GM21717 (cell line): ENCODE results near the gene HIRIP3.
A peak's percentile ranks its signal among the peaks of the same experiment; 100 is the strongest.
"Not testable (repeated sequence)": the region's sequence is repeated elsewhere in the genome, so short reads cannot be mapped to it uniquely, and the experiment has no call there.

Source experiments
- ATAC-seq: cut with Tn5 transposase; IDR thresholded peaks from one replicate; pipeline ENCODE4 v1.9.1; 2021; ENCODE audit warnings: mild to moderate bottlenecking, moderate library complexity; ENCODE audit not compliant: unreplicated experiment

HIRIP3 gene, protein sequence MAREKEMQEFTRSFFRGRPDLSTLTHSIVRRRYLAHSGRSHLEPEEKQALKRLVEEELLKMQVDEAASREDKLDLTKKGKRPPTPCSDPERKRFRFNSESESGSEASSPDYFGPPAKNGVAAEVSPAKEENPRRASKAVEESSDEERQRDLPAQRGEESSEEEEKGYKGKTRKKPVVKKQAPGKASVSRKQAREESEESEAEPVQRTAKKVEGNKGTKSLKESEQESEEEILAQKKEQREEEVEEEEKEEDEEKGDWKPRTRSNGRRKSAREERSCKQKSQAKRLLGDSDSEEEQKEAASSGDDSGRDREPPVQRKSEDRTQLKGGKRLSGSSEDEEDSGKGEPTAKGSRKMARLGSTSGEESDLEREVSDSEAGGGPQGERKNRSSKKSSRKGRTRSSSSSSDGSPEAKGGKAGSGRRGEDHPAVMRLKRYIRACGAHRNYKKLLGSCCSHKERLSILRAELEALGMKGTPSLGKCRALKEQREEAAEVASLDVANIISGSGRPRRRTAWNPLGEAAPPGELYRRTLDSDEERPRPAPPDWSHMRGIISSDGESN

DNA sequence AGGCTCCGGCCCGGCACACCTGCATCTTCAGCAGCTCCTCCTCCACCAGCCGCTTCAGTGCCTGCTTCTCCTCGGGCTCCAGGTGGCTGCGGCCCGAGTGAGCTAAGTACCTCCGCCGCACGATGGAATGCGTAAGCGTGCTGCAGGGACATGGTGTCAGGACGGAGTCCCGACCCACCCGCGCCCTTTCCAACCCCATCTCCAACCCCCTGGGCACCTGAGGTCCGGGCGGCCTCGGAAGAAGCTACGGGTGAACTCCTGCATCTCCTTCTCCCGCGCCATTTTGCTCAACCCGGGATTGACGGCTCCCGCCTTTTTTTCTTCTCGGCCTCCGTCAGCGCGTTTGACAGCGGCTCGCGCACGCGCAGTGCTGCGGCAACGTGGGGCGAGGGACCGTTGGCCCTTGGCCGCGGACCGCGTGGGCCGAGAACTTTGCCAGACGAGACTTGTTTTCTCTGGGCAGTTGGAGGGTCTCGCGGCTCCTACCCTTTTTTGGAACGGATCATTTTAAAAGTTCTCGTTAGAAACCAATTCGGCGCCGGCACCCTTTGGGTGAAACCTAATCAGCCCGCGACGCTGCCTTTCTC is at the start of gene HIRIP3:
HIRIP3 (minus strand) TSS at position 294 of the 587 bp plus-strand sequence; CDS start at position 282, 12 bp downstream.
- peak; percentile 37 for ATAC-seq

- ATAC-seq, result no peak
Observed at GRCh38 chr16:30041841-30042240, 46.4 kb upstream of the HIRIP3 start.

GRCh38 chr16:30040690-30041089 is 45.3 kb upstream of the HIRIP3 start:
- ATAC-seq, result not testable (repeated sequence)

- no peak for ATAC-seq
Observed at GRCh38 chr16:30040221-30040620, 44.8 kb upstream of the HIRIP3 start.

- no peak for ATAC-seq
Observed at GRCh38 chr16:30033270-30033669, 37.9 kb upstream of the HIRIP3 start.

GRCh38 chr16:30032083-30032819 is 36.8 kb upstream of the HIRIP3 start:
- no peak for ATAC-seq

DNA sequence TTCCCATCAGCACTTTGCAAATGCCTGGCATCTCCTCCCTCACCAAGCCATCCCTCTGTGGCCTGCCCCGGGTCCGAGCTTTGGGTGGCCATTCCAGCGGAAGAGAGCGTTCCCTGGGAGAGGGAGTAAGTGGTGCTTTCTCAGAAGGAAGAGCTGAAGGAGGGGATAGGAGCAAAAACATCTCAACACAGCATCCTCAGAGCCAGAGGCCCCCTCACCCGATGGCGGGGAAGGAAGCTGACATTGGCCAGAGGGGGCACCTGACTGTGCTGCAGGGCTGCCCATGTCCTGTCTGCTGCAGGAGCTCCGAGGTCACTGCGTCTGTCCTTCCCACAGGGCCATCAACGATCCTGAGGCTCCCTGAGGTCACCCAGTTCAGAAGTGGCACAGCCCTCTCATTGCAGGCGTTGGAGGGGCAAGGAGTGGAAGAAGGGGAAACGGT is 36.1 kb upstream of the HIRIP3 start:
- ATAC-seq, result no peak

DNA sequence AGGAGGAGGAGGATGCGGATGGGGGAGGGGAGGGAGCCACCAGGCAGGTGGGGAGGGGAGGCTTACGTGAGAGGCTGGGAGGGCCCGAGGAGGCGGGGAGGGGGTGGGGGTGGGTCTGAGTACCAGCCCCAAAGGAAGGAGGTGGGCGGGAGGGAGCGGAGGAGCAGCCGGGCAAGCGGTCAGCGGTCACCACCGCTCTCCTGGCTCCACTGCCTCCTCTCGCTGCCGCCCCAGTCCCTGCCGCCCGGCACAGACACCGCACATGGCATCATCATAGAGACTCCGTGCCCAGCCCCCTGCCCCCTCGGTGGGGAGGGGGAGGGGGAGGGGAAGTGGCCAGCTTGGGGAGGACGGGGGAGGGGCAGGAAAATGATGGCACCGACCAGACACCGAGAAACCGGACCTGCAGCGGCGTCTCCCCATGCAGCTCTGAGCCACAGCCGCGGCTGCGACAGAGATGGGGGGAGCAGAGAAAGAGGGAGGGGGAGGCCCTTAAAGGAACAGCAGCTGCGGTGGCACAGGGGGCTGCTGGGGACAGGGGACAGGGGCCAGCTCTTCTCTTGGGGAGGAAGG is 35.5 kb upstream of the HIRIP3 start, which contains the start of gene TLCD3B:
TLCD3B (minus strand) TSS at position 431 of the 573 bp plus-strand sequence. CDS start 744 bp downstream, outside the sequence.
- ATAC-seq, result no peak

- ATAC-seq, result no peak
Observed at GRCh38 chr16:30030011-30030685, 34.7 kb upstream of the HIRIP3 start.

GRCh38 chr16:30028438-30029076 is 33.1 kb upstream of the HIRIP3 start:
- ATAC-seq, result no peak

- ATAC-seq, result no peak
Observed at GRCh38 chr16:30027588-30028437, 32.4 kb upstream of the HIRIP3 start.

DNA sequence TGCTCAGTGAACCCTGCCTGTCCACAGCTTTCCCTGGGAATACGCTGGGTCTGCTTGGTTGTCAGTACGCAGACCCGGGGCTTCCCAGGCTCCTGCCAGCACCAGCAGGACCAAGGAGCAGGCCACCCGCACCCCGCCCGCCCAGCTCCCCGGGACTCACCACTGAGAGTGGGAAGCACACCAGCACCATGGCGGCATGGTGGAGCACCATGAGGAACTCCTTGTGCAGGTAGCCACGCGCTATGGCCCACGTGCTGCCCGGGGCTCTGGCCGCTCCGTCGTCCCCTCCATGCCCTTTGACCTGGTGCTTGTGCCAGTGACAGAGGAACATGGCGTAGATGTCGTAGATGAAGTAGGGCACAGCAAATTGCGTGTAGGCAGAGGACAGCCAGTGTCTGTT is 31.0 kb upstream of the HIRIP3 start:
- no peak for ATAC-seq

- ATAC-seq, result no peak
Observed at GRCh38 chr16:30025574-30025973, 30.2 kb upstream of the HIRIP3 start.

GRCh38 chr16:30025156-30025555 is 29.7 kb upstream of the HIRIP3 start:
- ATAC-seq, result no peak

- no peak for ATAC-seq
Observed at GRCh38 chr16:30024451-30024850, 29.0 kb upstream of the HIRIP3 start.

GRCh38 chr16:30023586-30023985 is 28.2 kb upstream of the HIRIP3 start:
- no peak for ATAC-seq

GRCh38 chr16:30022887-30023286 is 27.5 kb upstream of the HIRIP3 start, which contains the start of gene C16orf92:
TSS of gene C16orf92 (plus strand) at chr16:30023198. CDS start at chr16:30023341, 143 bp downstream.
- no peak for ATAC-seq

DNA sequence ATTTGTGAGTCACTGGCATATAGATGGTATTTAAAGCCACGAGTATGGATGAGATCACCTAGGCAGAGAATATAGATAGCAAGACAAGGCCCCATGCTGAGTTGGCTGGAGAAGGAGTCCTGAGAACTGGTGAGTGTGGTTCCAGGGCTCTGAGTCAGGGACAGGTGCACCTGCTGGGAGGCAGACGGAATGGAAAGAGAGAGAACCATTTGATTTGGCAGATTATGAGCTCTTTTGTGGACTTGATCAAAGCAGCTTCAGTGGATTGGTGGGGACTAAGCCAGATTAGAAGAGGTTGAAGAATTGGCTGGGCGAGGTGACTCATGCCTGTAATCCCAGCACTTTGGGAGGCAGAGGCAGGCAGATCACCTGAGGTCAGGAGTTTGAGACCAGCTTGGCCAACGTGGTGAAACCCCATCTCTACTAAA is 23.3 kb upstream of the HIRIP3 start:
- ATAC-seq, result no peak

- ATAC-seq, result not testable (repeated sequence)
Observed at GRCh38 chr16:30017937-30018336, 22.5 kb upstream of the HIRIP3 start.
